Measurements from ENCODE around the gene MDH1B.
"Not testable (repeated sequence)": the region's sequence is repeated elsewhere in the genome, so short reads cannot be mapped to it uniquely, and the experiment has no call there.

MDH1B gene

DNA sequence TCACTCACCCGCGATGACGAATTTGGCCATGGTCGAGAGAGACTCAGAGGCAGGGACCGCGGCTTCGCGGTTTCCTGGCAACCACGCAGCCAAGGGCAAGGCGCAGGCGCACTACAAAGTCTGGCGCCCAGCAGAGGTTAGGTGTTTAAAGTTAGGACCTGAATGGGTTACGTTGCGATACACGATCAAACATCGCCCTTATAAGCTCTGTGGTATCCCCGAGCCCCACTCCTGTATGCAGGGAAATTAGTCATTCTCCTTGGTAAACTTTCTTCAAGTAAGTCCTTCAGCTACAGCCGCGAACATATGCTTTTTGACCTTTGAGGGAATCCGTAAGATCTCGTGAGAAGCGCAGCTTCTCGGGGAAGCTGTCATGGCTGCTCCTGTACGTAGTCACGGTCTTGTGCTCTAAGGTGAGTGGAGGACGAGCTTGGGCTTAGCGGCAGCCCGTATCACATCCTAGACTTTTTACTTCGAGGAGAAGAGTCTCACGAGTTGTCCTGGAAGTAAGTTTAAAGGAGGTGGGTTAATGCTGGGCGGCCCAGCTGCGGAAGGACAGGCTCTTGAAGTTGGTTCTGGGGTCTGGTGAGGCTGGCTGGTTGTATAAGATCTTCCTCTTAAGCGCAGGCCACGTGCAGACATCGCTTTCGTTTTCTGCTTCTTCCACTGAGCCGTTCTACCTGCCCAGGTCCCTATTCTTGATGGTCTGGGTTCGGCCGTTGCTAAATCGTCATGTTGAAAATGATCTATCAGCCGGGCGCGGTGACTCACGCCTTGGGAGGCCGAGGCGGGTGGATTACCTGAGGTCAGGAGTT is at the start of gene MDH1B, which contains the start of gene FASTKD2:
MDH1B (minus strand) TSS at position 87 of the 815 bp plus-strand sequence; CDS start at position 30, 57 bp downstream.
FASTKD2 (plus strand) TSS at position 365 of the 815 bp plus-strand sequence. CDS start 1,088 bp downstream, outside the sequence.
- no peaks in the 10 kb centered on the region for H3K9me3 Mint-ChIP-seq
- H3K36me3 Mint-ChIP-seq (ENCODE audit: low read depth) = peaks cover 14% of the 10 kb centered on the region
- H3K27me3 Mint-ChIP-seq (ENCODE audit: low read depth) = peaks cover 5% of the 10 kb centered on the region
- H3K4me1 Mint-ChIP-seq (ENCODE audit: low read depth) = peaks cover 25% of the 10 kb centered on the region
- H3K27ac Mint-ChIP-seq = peak within 1 kb of the TSS; percentile 94
- H3K4me3 Mint-ChIP-seq = peak within 1 kb of the TSS; percentile 91

DNA sequence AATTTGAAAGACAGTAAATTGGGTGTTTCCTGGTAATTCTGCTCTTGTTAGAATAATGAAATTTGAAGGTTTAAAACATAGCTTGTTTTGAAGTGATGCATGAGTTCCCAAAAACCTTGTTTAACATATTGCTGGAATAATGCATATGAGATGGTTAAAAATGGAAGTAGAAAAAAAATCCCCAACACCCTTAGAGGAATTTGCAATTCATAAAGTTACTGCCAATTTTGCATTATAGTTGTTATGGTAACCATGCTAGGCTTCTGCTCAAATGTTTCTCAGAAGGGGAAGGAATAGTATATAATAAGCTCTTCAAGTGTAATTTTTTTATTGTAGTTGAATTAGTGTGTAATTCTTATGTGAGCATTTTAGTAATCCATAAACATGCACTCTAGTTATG is 49.4 kb upstream of the MDH1B start:
- H3K27me3 Mint-ChIP-seq (ENCODE audit: low read depth) = no peaks in the 10 kb centered on the region
- no peaks in the 10 kb centered on the region for H3K9me3 Mint-ChIP-seq
- no peak overlapping the region for H3K4me3 Mint-ChIP-seq
- H3K27ac Mint-ChIP-seq = no peak overlapping the region
- no peaks in the 10 kb centered on the region for H3K36me3 Mint-ChIP-seq (ENCODE audit: low read depth)
- H3K4me1 Mint-ChIP-seq (ENCODE audit: low read depth) = no peaks in the 10 kb centered on the region

DNA sequence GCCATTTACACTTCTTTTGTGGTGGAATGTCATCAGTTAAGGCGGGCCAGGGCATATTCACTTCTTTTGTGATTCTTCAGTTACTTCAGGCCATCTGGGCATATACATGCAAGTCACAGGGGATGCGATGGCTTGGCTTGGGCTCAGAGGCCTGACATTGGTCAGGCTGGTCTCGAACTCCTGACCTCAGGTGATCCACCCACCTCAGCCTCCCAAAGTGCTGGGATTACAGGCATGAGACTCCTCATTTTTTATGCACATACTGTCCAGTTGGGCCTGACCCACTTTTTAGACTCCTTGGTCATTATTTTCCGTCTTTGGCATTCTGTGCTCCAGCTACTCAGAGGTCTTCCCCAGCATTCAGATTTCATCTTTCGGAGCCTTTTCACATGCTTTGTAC is 47.3 kb upstream of the MDH1B start:
- H3K27ac Mint-ChIP-seq; H3K4me1 Mint-ChIP-seq (ENCODE audit: low read depth); H3K27me3 Mint-ChIP-seq (ENCODE audit: low read depth); H3K9me3 Mint-ChIP-seq; H3K4me3 Mint-ChIP-seq; H3K36me3 Mint-ChIP-seq (ENCODE audit: low read depth): not testable (repeated sequence)

DNA sequence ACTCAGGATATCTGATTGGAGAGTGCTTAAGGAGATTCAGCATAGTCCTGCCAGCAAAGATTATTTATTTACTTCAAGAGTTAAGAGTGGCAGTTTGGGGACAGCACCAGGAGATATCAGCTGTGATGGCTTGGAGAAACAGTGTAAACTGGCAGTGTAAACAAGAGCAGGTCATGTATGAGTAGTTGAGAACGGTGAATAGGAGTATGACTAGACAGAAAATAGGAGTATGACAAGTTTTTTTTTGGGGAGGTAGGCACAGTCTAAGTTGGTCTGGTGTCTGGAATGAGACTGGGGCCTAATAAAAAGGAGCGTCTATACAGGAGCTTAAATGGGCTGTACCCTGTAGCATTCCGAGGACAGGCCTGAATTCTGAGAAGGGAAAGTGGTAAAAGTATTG is 42.5 kb upstream of the MDH1B start:
- H3K27ac Mint-ChIP-seq; H3K9me3 Mint-ChIP-seq; H3K4me3 Mint-ChIP-seq; H3K27me3 Mint-ChIP-seq (ENCODE audit: low read depth); H3K36me3 Mint-ChIP-seq (ENCODE audit: low read depth); H3K4me1 Mint-ChIP-seq (ENCODE audit: low read depth): not testable (repeated sequence)

DNA sequence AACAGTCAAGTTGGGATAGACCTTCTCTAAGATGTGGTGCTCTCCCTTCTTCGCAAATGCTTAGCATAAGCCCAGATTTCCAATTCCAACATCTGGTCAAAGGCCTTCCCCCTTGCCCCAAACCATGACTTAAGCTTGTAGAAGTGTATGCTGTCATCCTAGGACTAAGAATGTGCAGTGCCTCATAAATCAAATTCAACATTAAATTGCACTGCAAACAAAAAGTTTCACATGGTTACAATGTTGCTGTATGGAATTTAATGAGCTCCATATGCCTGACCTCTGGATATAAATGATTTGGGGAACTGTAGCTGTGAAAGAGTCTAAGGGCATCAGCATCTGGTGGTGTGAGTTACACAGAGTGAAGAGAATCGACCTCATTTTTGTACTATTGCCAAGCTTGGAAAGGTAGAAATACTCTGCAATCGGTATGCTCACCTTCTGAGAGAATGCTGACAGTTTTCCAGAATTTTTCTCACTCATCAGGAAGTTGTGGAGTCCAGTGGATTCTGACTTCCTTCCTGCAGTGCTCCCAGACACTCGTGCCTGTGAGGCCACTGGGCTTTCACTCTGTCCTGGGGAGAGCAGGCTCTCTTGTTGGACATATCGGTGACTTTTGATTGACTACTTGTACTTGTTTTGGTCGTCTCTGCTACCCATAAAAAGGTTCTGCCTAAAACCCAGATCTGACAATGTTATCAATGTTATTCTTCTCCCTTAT is 40.9 kb upstream of the MDH1B start:
- no peak overlapping the region for H3K4me3 Mint-ChIP-seq
- H3K36me3 Mint-ChIP-seq (ENCODE audit: low read depth) = no peaks in the 10 kb centered on the region
- no peak overlapping the region for H3K27ac Mint-ChIP-seq
- H3K9me3 Mint-ChIP-seq = no peaks in the 10 kb centered on the region
- peaks cover 3% of the 10 kb centered on the region for H3K4me1 Mint-ChIP-seq (ENCODE audit: low read depth)
- no peaks in the 10 kb centered on the region for H3K27me3 Mint-ChIP-seq (ENCODE audit: low read depth)

DNA sequence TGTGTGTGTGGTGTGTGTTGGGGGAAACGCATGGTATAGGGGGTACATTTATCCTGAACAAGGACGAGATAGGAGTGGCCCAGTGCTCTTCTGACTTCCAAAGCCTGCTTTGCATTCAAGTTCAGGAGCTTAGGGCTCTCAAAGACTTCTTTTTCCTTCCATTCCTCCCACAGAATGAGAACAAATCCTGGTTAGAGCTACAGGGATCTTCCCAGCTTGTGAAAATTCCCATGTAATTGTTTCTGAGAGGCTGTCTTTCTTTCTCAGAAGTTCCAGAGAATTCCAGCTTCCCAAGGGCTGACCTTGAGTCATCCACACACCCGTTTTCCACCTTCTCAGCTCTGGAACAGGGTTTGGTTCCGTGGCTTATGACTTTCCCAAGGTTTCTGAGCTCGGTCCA is 39.2 kb upstream of the MDH1B start:
- Mint-ChIP-seq H3K4me1 (ENCODE audit: low read depth) (peaks cover 10% of the 10 kb centered on the region), H3K9me3 (no peaks in the 10 kb centered on the region), H3K4me3 (no peak overlapping the region), H3K36me3 (ENCODE audit: low read depth) (no peaks in the 10 kb centered on the region), H3K27ac (no peak overlapping the region), H3K27me3 (ENCODE audit: low read depth) (no peaks in the 10 kb centered on the region)

DNA sequence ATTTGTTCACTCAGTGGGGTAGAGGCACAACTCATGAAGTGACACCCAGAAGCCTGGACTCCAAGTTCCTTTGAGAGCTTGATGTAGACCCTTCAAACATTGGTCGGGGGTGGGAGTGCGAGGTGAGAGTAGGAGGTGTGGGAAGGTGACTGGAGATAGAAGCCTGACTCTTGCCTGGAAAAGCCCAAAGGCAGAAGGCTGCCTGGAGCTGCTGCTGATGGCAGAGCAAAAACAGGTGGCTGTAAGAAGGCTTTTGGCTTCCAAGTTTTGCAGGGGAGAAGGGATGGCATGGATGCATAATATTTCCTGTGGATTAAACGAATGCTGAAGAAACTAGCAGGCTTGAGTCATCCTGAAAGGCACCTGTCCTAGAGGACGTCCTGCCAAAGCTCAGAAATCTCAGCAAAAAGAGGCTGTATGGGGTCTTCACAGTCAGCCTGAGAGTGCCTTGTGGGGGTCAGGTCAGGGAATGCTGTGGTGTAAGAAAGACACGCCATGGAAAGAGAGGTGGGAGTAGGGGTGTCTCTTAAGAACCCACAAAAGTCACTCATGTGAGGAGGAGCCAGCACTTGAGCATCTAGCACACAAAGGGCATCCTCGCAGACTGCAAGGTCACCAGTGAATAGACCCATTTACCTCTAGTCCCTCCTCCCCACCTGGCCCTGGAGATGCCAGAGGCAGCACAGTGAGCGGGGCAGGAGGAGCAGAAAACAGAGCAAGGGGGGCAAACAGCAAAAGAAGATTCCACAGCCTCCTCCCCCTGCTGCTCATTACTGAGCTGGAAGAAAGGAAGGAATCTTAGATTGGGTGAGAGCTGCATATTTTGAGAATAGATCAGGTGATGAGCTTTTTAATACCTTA is 37.8 kb upstream of the MDH1B start:
- H3K36me3 Mint-ChIP-seq (ENCODE audit: low read depth) = no peaks in the 10 kb centered on the region
- no peaks in the 10 kb centered on the region for H3K27me3 Mint-ChIP-seq (ENCODE audit: low read depth)
- no peaks in the 10 kb centered on the region for H3K9me3 Mint-ChIP-seq
- H3K4me1 Mint-ChIP-seq (ENCODE audit: low read depth) = peaks cover 10% of the 10 kb centered on the region
- no peak overlapping the region for H3K4me3 Mint-ChIP-seq
- no peak overlapping the region for H3K27ac Mint-ChIP-seq

DNA sequence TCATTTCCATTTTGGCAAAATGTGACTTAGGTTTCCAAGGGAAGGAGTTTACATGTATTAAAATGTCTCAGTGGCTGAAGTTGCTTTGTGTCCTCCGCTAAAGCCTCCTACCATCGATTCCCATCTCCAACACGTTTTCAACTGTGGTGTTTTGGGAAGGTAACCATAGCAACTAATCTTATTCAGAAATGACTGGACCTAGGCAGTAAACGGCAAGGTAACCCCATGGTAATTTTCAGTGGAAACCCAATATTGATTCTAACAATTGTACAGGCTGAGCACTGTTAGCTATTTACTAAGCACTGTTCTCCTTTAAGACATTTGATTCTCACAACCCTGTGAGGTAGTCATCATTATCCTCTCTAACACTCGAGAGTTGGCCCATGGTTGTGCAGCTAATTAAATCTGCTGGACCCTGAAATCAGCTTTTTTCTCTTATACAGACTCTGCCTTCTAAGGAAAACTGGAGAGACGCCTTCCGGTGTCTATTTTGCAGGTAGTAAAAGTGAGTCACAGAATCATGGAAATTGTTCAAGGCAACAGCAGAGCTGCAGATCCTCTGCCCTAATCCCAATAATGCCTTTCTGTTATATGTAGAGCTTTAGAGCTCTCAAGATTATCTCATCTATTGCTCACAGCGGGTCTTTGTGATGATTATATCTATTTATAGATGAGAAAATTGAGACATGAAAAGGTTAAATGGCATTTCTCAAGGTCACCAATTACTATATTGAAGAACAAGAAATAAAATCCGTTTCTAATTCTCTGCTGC is 36.5 kb upstream of the MDH1B start:
- H3K27ac Mint-ChIP-seq = no peak overlapping the region
- peaks cover 10% of the 10 kb centered on the region for H3K4me1 Mint-ChIP-seq (ENCODE audit: low read depth)
- no peak overlapping the region for H3K4me3 Mint-ChIP-seq
- H3K27me3 Mint-ChIP-seq (ENCODE audit: low read depth) = no peaks in the 10 kb centered on the region
- H3K36me3 Mint-ChIP-seq (ENCODE audit: low read depth) = no peaks in the 10 kb centered on the region
- no peaks in the 10 kb centered on the region for H3K9me3 Mint-ChIP-seq

DNA sequence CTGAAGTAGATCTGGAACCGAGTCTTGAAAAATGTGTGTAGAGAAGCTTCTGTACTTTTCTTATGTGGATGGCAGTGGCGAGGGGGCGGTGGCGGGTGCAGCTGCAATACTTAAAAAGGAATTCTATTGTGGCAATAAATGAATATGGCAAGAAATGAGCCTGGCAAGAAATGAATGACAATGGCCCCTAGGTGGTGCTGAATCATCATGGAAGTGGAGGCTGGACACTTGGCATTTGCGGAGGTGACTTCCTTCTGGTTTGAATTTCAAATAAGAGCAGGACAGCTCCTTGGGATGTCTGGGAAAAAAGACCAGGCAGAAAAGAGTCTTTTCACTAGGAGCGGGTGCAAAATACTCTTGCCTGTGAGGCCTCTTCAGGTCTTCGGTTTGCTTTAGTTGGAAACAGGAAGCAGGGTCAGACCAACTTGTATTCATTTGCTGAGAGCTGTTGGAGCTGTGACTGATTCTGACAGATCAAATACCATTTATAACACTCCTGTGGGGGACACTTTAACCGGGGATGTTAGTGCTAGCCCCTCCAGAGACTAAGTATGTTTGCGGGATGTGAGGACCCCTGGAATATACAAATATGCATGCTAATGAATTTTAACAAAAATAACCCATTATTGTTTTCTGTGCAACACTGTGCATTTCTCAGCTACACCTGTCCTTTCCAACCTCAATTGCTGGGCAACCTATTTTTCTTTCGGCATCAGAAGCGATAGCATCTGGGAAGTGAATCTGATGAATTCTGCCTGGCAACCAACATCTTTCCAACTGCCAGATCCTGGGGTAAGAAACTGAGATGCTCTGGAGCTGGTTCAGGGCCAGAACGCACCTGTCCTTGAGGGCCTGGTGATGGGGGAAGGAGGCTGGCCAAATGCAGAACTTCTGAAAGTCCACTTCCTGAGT is 35.6 kb upstream of the MDH1B start:
- no peaks in the 10 kb centered on the region for H3K9me3 Mint-ChIP-seq
- peaks cover 10% of the 10 kb centered on the region for H3K4me1 Mint-ChIP-seq (ENCODE audit: low read depth)
- H3K4me3 Mint-ChIP-seq = peak overlapping the region; percentile 64
- no peaks in the 10 kb centered on the region for H3K27me3 Mint-ChIP-seq (ENCODE audit: low read depth)
- H3K36me3 Mint-ChIP-seq (ENCODE audit: low read depth) = no peaks in the 10 kb centered on the region
- no peak overlapping the region for H3K27ac Mint-ChIP-seq

DNA sequence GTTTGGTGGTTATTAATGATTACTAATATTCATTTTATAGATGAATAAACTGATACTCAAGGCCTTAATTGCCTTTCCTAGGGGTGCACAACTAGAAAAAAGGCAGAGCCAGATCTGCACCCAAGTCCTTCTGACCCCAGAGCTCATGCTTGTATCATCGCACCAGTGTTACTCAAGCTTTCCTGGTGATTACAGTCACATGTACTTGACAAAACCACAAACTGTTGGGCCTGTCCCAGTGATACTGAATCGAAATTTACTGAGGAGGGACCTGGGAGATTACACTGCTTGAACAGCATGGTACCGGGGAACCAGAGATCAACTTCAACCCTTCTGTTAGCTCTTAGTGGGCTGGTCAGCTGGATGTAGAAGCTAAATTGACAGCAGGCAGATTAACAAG is 34.0 kb upstream of the MDH1B start:
- Mint-ChIP-seq H3K4me1 (ENCODE audit: low read depth) (peaks cover 10% of the 10 kb centered on the region), H3K27me3 (ENCODE audit: low read depth) (no peaks in the 10 kb centered on the region), H3K36me3 (ENCODE audit: low read depth) (peaks cover 1% of the 10 kb centered on the region), H3K9me3 (no peaks in the 10 kb centered on the region), H3K27ac (no peak overlapping the region), H3K4me3 (no peak overlapping the region)

DNA sequence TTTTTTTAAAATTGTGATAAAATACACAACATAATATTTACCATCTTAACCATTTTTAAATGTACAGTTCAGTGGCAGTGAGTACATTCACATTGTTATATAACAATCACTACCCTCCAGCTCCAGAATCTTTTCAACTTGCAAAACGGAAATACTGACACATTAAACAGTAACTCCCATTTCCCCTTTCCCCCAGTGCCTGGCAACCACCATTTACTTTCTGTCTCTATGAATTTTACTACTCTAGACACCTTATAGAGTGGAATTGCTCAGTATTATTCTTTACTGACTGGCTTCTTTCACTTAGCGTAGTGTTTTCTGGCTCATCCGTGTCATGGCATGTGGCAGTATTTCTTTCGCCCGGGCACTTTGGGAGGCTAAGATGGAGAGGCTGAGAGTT is 32.9 kb upstream of the MDH1B start:
- H3K36me3 Mint-ChIP-seq (ENCODE audit: low read depth) = peaks cover 1% of the 10 kb centered on the region
- H3K27me3 Mint-ChIP-seq (ENCODE audit: low read depth) = no peaks in the 10 kb centered on the region
- no peak overlapping the region for H3K27ac Mint-ChIP-seq
- H3K4me3 Mint-ChIP-seq = no peak overlapping the region
- H3K4me1 Mint-ChIP-seq (ENCODE audit: low read depth) = peaks cover 6% of the 10 kb centered on the region
- H3K9me3 Mint-ChIP-seq = no peaks in the 10 kb centered on the region

DNA sequence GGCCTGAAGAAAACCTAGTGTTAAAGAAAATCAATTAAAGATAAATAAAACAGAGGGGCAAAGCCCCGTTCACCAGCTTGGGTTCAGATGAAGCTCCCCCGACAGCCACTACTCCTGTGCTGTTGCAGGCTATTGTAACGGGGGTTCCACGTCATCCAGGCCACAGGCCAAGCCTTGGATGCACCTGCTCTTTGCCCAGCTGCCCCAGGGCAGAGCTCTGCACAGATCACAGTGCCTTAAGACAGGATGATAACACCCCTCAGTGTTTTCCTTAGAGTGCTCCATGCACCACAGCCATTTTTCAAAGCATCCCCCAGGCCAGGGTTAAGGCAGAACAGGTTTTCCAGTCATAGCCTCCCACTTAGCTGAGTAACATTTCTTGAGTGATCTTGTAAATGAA is 32.2 kb upstream of the MDH1B start:
- Mint-ChIP-seq H3K27ac (no peak overlapping the region), H3K9me3 (no peaks in the 10 kb centered on the region), H3K36me3 (ENCODE audit: low read depth) (peaks cover 5% of the 10 kb centered on the region), H3K4me1 (ENCODE audit: low read depth) (peaks cover 6% of the 10 kb centered on the region), H3K27me3 (ENCODE audit: low read depth) (no peaks in the 10 kb centered on the region), H3K4me3 (no peak overlapping the region)

DNA sequence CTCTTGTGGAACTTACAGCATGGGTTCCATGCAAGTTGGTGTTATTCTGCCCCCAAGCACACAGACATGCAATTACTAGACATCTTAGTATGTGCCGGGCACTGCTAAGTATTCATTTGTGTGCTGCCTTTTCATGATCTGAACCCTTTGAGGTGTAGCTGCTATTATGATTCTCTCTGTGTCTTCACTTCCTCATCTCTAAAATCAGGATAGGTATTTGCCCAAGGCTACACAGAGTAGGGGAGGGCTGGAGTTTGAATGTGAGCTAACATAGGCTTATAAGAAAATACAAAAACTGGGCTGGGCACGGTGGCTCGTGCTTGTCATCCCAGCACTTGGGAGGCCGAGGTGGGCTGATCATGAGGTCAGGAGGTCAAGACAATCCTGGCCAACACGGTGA is 27.5 kb upstream of the MDH1B start:
- Mint-ChIP-seq H3K36me3 (ENCODE audit: low read depth) (peaks cover 26% of the 10 kb centered on the region), H3K4me1 (ENCODE audit: low read depth) (no peaks in the 10 kb centered on the region), H3K4me3 (no peak overlapping the region), H3K27ac (no peak overlapping the region), H3K27me3 (ENCODE audit: low read depth) (no peaks in the 10 kb centered on the region), H3K9me3 (no peaks in the 10 kb centered on the region)
